CMK (cell line): ENCODE data around the gene SEL1L3.
"Not testable (repeated sequence)": the region's sequence is repeated elsewhere in the genome, so short reads cannot be mapped to it uniquely, and the experiment has no call there.

Experiments
- DNase-seq: peaks from one replicate; pipeline ENCODE4 v3.0.0-alpha.2; 2010; ENCODE audit warnings: low read depth

The SEL1L3 gene

DNA sequence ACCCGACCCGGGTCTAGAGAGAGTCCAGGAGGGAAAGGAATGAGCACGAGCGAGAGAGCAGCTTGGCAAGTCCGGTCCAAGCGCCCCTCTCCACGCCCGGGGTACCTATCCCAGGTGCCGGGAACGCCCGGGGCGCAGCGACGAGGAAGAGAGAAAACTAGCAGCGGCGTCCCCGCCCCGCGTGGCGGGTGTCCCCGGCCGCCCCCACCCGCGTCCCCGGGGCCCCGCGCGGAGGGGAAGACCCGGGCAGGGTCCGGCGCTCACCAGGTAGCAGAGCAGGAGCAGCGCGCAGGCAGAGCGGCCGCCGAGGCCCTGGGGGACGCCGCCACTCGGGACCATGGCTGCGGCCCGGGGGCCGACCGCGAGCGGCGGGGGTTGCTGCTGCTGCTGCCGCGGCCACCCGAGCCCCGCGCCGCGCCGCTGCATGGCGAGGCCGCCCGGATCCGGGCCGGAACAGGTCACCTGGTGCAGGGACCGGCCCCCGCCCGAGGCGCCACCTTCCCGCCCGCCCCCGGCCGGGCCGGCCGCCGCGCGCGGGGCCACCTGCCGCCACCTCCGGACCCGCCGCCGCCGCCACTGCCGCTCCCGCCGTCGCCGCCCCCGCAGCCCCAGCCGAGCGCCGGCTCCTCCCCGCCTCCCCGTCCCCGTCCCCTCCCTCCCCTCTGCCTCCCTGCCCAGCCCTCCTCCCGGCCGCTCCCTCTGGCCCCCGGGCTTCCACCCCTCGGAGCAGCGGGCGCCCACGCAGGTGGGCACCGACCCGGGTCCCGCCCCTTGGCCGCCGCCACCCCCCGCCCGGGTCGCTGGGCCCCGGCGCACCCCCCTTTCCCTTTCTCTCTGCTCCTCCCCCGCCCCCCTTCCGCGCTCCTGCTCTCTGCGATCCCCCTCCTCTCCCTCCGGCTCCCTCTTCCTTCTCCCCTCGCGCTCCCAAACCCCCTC, at the start of gene SEL1L3:
Gene SEL1L3 (minus strand): TSS at position 578 of the 936 bp plus-strand sequence. CDS start 152 bp downstream, at position 426.
- no peak for DNase-seq

DNA sequence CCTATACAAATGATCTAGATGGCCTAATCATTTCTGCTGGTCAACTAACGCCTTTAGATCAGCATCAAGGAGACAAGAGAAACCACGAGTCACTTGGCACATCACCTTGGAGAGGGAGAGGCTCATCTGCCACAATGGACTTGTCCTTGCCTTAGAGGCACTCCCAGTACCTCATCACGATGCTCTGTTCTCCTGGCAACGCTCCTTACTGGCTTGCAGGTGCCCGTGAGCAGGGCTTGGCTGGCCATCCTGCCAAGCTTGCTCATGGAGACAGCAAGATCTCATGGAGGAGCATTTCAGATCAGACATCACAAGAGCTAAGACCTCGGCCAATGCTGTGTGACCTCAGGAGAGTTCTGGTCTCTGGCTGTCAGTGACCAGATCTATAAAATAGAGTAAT, 48.6 kb upstream of the SEL1L3 start:
- no peak for DNase-seq

DNA sequence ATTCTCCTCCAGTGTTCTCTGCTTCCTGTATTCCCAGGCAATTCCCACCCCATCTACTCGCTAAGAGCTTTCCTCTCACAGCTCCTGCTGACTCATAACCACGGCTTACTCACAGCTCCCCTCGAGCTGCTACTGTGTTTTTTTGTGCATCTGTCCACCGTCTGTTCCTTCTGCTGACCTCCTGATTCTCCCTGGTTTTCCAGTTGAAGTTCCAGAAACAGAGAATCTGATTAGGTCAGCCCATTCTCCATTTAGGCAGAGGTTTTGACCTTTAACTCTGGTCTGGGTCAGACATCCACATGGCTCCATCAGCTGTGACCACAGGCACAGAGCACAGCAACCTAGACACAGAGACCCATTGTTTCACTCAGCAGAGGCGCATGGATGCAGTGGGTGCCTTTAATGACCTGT, 45.7 kb upstream of the SEL1L3 start:
- no peak for DNase-seq

DNA sequence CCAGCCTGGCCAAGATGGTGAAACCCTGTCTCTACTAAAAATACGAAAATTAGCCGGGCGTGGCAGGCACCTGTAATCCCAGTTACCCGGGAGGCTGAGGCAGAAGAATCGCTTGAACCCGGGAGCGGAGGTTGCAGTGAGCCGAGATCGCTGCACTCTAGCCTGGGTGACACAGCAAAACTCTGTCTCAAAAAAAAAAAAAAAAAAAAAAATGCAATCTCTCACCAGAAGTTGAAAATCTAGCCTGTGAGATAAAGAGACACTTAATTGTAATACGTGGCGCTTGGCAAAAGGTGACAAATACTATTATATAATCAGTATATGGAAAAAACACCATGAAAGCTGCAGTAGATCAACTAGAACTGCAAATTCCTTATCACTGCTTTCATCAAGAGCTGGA, 43.3 kb upstream of the SEL1L3 start:
- not testable (repeated sequence) for DNase-seq

DNA sequence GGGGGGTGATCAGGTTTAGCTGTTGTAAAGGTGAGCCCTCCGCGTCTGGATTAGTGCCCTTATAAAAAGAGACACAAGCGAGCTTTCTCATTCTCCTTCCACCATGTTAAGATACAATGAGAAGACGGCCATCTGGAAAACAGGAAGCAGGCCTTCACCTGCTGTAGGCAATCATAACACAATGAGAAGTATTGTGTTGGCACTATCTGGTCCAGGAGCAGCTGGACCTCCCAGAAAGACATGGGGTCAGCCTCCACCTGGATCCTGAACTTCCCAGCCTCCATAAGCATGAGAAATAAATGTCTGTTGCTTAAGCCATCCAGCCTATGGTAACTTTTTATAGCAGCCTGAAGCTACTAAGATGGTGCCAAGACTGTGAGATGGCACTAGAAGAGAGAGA, 42.6 kb upstream of the SEL1L3 start:
- DNase-seq, result no peak

DNA sequence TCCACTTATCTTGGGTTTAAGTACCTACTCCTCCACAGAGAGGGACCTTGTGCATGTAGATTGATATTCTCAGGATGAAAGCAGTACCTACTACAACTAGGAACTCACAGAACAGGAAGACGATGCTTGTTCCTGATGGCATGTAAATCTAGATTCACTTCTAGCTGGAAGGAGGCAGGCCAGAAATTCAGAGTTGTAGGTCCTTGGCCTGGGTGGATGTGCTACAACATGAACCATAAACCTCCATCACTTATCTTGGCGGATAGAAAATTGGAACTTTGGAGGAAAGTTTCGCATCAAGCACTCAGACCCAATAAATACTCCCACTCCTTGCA, 41.9 kb upstream of the SEL1L3 start:
- no peak for DNase-seq

DNA sequence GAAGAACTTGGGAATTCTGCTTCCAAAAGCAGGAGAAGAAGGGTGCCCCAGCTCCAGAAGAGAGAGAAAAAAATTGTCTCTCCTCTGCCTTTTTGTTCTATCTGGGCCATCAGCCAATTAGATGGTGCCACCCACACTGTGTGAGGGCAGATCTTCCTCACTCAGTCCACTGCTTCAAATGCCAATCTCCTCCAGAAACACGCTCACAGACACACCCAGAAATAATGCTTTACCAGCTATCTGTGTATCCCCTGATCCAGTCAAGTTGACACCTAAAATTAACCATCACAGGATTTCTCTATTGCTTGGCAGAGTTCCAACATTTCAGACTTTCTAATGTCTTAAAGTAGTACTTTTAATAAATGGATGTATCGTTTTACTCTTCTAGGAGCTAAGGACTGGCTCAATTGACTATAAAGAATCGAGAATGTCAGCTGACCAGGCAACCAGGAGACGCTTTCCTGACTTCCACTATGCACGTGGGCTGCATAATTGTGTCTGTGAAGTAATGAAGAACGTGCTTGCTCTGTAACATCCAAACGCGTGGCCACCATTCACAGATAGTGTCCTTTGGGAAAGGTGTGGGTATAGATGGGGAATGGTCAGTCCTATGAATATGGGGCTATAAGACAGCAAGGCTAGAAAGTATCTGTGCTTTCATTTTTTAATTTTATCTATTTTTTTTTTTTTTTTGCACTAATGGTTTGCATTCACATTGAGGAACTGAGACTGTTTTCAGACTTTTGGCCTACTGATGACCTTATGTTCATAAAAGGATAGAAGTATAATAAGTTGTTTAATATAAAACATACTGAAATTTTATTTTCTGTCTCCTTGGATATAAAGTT, 41.3 kb upstream of the SEL1L3 start:
- no peak for DNase-seq

DNA sequence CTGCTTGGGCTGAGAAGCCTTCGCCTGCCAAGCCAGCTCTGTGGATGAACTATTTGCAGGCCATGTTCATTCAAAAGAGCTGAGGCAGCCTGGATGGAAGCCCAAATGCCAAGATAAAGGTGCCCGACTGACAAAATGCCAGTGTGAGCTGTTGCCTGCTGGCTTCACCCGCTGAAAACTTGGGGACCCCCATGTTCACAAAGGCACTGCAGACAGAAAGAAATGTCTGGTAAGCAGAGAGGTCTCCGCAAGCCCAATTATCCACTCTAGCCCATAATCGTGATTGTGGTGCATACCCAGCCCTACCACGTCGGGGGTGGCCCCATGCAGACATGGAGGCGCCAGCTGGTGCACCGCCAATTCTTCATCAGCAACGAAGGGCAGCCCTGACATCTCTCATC, 38.2 kb upstream of the SEL1L3 start:
- DNase-seq, result no peak

DNA sequence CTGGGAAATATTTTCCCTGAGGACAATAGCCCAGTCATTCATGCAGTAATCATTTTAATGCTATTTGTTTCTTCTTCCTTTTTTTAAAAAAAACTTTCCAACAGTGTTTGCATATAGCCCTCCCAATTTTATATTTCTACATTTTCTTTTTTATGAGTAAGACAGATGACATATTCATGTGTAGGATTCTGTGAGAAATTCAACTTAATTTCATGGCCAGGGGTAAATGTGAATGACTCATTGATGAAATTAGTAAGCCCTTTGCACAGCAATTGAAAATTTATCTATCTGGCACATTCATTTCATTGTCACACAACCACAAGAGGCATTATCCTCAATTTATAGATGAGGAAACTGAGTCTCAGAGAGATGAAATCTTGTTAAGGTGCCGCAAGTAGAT, 37.5 kb upstream of the SEL1L3 start:
- no peak for DNase-seq

DNA sequence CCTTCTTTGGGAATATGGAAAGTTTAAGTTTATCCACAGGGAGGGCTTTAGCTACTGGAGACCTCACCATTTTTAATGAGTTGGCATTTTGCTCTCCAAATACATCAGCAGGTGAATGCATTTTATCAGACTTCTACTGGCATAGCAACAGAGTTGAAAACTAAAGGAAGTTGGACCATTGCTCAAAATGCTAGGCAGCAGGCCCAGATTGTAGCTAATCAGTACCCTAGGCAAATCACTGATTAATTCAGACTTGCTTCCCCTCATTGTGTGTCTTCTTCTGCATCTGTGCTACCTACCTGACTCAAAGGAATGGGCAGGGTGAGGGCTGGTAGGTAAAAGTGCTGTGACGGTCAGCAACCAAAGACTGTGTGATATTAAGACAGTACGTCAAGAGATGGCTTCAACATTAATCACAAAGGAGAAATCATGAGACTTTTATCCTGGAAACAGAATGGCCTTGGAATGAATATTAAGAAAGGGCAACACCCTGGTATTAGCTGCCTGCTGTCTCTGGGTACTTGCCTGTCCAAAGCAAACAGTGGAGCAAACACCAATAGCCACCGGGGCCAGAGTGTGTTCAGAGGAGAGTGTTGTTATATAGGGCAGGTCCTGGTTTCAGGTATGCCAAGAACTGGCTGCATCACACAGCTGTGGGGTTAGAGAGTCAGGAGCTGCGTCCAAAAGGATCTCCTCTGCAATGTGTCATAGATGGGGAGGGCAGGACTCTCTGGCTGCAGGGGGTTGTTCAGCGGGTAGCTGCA, 34.2 kb upstream of the SEL1L3 start:
- no peak for DNase-seq

DNA sequence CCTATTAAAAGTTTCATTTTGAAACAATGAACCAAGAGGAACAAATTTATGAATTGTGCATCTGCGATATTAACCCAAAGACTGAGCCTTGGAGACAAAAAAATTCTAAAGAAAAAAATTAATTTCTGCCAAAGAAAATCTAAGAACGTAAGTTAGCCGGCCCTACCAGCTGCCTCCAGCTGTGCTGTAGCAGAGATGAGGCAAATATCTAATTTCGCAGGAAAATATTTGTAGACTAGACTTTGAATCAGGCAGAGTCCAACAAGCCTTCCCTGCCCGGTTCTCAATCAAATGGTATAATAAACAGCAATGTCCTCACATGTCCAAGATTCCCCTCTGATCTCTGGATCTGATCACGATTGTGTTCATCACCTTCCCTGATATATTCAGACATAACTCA, 30.0 kb upstream of the SEL1L3 start:
- no peak for DNase-seq

DNA sequence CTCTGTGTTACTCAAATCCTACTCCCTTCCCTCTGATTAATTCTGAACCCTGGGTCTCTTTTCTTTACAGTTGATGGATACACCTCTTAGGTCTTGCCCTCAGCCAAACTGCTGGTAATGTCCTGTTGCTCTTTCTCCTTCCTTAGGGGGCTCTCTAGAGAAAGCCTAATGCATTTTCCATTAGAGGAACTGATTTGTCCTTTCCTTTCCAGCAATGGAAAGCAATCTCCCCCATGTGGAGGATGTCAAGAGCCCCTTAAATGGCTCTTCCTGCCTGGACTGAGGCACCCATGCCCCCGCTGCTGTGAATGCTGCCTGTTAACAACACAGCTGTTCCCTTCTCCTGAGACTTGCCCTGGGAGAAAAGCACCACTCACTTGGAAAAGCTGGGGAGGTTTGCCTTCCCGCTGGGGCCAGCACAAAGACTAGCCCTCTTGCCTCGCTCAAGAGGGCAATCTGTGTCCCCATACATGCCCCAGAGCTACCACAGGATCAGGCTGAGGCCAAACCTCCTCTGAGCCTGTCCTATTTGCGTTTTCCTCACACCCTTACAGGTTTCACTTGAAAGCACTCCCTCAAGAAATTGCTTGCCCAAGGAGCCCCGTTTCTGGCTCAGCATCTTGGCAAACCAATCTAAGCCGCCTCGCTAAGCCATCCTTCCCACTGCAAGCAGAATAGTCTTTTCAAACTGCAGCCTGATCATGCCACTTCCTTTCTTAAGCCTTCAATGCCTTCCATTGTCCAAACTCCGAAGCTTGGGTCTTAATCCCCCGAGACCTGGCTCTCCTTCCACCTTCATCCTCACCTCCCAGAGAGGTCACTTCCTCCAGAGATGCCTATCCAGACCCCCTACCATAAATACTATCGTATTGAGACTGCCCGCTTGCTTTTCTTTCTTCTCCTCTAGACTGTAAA, 28.0 kb upstream of the SEL1L3 start:
- no peak for DNase-seq

DNA sequence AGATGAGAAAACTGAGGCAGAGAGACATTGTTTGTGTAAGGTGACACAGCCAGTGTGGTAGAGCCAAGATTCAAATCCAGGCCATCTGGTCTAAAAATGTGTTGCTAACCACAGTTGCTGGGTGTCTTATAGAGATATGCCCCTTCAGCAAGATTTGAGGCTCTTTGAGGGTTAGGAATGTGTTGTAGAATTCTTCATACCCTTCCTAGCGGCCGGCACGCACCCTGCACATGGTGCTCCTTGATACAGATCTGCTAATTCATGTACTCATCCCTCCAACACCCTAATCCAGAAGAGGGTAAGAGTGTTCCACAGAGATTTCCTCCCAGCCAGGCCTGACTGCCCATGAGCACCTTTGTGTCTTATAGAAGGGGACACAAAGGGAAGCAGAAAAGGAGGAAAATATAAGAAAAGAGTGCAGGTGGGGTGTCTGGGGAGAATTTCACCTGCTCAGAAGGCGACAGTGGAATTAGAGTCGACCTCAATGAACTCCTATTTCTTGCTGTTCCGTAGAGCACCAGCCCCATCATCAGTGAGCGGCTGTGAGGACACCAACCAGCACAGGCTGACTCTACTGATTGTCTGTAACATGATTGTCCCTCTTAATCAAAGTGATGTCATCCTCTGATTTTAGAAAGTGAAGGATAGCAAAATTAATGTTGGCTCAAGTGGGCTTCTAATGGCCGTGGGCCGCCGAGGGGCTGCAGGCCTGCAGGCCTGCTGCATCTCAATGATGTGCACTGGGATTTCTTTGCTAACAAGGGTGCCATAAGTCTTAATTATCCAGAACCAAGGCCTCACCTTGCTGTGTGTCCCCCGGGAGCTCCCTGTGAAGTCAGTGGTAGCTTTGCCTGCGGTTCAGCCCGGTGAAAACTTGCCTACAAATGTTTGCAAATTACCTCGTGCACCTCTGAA, 27.1 kb upstream of the SEL1L3 start:
- no peak for DNase-seq

DNA sequence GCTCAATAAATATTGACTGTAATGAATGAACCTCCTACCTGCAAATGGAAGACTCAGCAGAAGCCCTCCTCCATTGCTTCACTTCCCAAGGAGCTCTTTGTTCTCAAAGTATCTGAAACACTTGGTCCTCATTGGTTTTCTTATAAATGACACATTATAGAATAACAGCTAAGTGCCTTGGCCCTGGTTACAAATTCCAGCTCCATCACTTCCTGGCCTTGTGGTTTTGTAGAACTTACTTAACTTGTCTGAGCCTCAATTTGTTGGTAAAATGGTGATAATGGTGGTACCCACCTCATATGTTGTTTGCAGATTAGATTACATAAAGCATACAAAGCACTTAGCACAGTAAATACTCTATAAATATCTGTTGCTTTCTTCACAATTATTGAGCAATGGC, 26.0 kb upstream of the SEL1L3 start:
- DNase-seq, result no peak

DNA sequence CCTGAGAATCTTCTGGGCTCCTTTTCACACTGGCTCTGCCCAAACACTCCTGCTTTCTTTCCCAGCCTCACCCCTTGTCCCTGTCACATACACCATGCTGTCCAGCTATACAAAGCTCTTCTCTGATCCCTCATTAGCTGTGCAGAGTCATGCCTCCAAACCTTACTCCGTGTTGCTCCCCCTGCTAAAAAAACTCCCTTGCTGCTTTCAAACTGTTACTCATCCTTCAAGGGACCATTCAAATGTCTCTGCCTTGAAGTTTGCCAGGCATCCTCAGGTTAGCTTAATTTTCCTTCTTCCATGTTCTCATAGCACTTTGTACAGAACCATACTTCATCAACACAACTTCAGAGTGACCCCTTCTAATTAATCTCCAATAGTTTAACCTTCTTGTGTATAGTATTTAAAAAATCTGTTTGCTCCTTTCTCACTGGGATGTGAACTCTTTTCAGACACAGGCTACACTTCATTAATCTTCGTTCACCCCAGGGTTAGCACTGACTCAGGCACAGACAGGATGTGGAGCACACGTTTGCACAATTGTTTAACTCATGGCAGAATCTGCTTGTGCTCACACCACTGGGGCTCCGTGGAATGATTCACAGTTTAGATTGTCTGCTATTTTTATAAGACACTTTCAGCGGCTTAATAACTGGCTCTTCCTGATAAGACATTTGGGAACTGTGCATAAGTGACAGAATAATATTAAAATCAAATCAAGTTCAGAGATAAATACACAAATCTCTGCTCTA, 21.4 kb upstream of the SEL1L3 start:
- no peak for DNase-seq

DNA sequence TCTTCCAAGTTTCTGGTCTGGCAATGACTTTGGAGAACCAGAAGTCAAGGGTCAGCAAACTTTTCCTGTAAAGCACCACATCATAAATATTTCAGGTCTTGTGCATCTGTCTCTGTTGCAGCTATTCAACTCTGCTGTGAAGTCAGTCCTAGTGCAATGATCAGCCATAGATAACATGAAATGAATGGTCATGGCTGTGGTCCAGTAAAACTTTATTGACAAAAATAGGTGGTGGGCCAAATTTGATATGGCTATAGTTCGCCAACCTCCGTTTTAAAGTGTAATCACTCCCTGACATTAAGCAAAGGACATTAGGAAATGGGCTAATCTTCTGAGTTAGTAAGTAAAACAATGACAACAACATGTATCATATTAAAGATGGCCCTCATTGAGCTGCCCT, 20.8 kb upstream of the SEL1L3 start:
- no peak for DNase-seq

DNA sequence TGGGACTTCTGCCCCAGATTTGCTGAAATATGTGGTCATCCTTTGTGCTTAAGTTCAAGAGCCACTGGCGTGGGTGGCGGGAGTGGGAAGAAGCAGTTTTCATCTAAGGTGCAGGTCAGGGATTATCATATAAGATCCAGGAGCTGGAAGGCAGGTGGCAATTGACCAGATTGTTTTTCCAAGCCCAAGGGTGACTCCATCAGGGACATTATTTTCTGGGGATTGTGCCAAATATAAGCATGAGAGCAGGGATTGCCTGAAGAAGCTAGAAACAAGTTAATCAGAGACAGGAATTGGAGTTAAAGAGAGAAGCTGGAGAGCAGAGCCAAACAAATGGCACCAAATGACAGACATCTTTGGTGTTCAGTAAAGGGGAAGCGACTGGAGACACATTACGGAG, 19.4 kb upstream of the SEL1L3 start:
- DNase-seq, result no peak

DNA sequence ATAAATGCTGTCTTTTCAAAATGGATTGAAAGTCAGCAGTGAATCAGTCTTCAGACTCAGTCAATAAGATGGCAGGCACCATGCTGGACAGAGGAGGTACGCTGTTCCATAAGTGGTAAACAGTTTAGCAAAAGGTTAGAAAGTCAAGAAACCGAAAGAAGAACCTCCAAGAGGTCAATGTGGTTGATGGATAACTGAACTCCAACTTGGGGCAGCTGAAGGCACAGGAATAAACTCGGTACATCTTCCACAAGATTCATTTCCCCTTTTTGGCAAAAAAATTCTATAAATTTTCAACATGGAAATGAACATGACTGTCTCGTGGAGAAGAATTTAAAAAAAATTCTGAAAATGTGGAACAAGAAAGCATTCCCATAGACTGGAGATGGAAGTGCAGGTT, 18.4 kb upstream of the SEL1L3 start:
- no peak for DNase-seq

DNA sequence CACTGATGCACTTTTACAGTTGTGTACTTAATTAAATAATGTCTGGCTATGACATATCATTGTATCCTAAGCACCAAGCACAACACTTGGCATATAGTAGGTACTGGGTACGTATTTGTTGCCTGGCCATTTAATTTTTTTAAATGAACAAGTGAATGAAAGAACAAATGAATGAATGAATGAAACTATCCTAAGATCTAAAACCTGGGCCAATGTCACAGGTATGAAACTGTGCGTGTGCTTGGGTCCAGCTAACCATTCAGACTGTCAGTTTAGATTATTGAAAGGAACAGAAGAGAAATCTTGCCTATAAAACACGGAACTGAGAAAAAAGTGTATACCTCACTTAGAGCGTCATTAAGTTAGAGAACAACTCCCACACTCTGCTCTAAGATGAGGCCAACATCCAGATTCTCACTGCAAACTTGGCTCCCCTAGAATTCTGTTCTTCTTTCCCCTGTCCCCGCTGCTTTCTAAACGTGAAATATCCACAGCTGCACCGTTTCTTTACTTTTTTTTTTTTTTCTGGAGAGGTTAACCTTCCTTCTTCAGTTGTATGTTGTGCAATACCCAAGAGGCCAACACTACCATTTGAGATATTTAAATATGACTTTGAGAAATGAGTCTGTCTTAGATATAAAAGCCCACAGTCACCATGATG, 17.3 kb upstream of the SEL1L3 start:
- no peak for DNase-seq
